Upper lobe of left lung (tissue), 6 donors: ENCODE data around the gene RSRP1. TPM values are rescaled to one million over a fixed set of nuclear protein-coding genes. Genes with fewer than 3 reads are reported as not detected.

Experiments used
- ATAC-seq, 2 donors: fragments of 200-7000 bp; cut with Tn5 transposase; one replicate each; pipeline ENCODE4 v1.9.1; 2022; ENCODE audit warnings: mild to moderate bottlenecking in 2 of 2, moderate library complexity in 2 of 2; ENCODE audit not compliant: low FRiP score in 2 of 2
- DNase-seq, 2 donors: peaks; one replicate each; pipeline ENCODE4 v3.0.0-alpha.2; 2019 to 2020
- H3K27ac ChIP-seq, 4 donors: fragments of 200-600 bp; sonication (generic); one replicate each; pipeline ENCODE4 v1.5.1; 2016 to 2019
- H3K27me3 ChIP-seq, 4 donors: fragments of 200-600 bp; sonication (generic); one replicate each; pipeline ENCODE4 v1.5.1; 2017 to 2019
- H3K36me3 ChIP-seq, 4 donors: fragments of 200-600 bp; sonication (generic); one replicate each; pipeline ENCODE4 v1.5.1; 2016 to 2019
- H3K4me1 ChIP-seq, 4 donors: fragments of 200-600 bp; sonication (generic); one replicate each; pipeline ENCODE4 v1.5.1; 2018 to 2019
- H3K4me3 ChIP-seq, 4 donors: fragments of 200-600 bp; sonication (generic); one replicate each; pipeline ENCODE4 v1.5.1; 2017 to 2019; ENCODE audit warnings: mild to moderate bottlenecking in 2 of 4, moderate library complexity in 1 of 4
- H3K9me3 ChIP-seq, 4 donors: fragments of 200-600 bp; sonication (generic); one replicate each; pipeline ENCODE4 v1.5.1; 2018 to 2019
- CTCF ChIP-seq, 6 experiments: fragments of 450-650 bp in 4 of 6; fragments of 200-600 bp in 2 of 6; sonication (generic) in 2 of 6; IDR thresholded peaks; one replicate each; pipeline ENCODE4 v1.5.1; 2016 to 2019; ENCODE audit warnings: antibody characterized with exemption in 6 of 6
- EP300 ChIP-seq, 4 donors: sonication (generic); formaldehyde crosslinking; IDR thresholded peaks; one replicate each; pipeline ENCODE4 v1.5.1; 2017; ENCODE audit warnings: antibody characterized with exemption in 4 of 4, control low read depth in 2 of 4
- POLR2A ChIP-seq, 4 donors: fragments of 450-650 bp; IDR thresholded peaks; one replicate each; pipeline ENCODE4 v1.5.1; 2016 to 2017; ENCODE audit warnings: antibody characterized with exemption in 4 of 4, mild to moderate bottlenecking in 2 of 4
- POLR2AphosphoS5 ChIP-seq, 2 donors: sonication (generic); formaldehyde crosslinking; IDR thresholded peaks; one replicate each; pipeline ENCODE4 v1.5.1; 2017; ENCODE audit warnings: antibody characterized with exemption in 2 of 2
- WGBS, 2 donors: methylation state at CpG; one replicate each; pipeline ENCODE4 v1.1.5; 2017 to 2018; 5-methylcytosine and 5-hydroxymethylcytosine counted together
- total RNA-seq, 6 donors: library from RNA; depleted of rRNA in 4 of 6; stranded (reverse); fragments of >200 nt in 4 of 6; gene quantifications; one replicate each; pipeline versions ENCODE4 v1.1.0 to v1.2.1, GENCODE V29; 2016 to 2021
- donor health status: DM: no; HTN: no; CAD: no; lungs with moderate emphysema.
- donor health status: DM: no; HTN: yes; CAD: no; lungs with severe emphysema.

The RSRP1 gene
- total RNA-seq, 6 donors from 2014 or later = 62.0 to 563 (median 161) TPM

GRCh38 chr1:25197235-25197975, 49.8 kb downstream of the RSRP1 start:
- ATAC-seq = no peak
- WGBS, 2 donors = 86 to 90% methylated on average over 15 to 20 of the region's 20 CpGs
- no peak for TF ChIP-seq POLR2AphosphoS5 (IDR thresholded peaks at IDR 0.05)
- Histone ChIP-seq H3K36me3 (no peaks in the 10 kb centered on the region), H3K4me1 (peaks cover 0 to 4% (median 0%) of the 10 kb centered on the region in 4 donors), H3K27me3 (no peaks in the 10 kb centered on the region), H3K9me3 (no peaks in the 10 kb centered on the region), H3K4me3 (no peak overlapping the region), H3K27ac (no peak overlapping the region)
- DNase-seq = no peak

DNA sequence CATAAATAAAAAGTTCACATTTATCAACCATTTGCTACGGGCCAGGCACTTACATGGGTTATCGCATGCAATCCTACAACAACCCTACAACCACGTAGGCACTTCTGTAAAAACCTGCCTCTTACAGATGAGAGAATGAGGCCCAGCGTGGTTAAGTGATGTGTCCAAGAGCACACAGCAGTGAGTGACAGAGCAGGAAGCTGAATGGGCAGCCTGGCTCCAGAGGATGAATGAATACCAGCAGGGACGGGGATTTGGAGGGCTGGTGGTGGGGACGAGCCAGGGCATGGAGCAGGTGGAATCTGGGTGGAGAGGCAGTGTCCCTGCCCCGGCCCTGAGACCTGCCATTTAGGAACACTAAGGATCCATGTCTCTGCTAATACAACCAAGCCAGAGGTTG, 50.4 kb downstream of the RSRP1 start:
- Histone ChIP-seq H3K4me1 (peaks cover 0 to 4% (median 0%) of the 10 kb centered on the region in 4 donors), H3K9me3 (no peaks in the 10 kb centered on the region), H3K27ac (no peak overlapping the region), H3K27me3 (no peaks in the 10 kb centered on the region), H3K36me3 (no peaks in the 10 kb centered on the region), H3K4me3 (no peak overlapping the region)
- no peak for ATAC-seq
- no peak for DNase-seq
- TF ChIP-seq POLR2AphosphoS5 (IDR thresholded peaks at IDR 0.05) (no peak), CTCF (IDR thresholded peaks at IDR 0.05) (no peak), EP300 (IDR thresholded peaks at IDR 0.05) (no peak), POLR2A (IDR thresholded peaks at IDR 0.05) (no peak)
- WGBS, 2 donors = 81 to 92% methylated on average over 6 to 7 of the region's 7 CpGs

DNA sequence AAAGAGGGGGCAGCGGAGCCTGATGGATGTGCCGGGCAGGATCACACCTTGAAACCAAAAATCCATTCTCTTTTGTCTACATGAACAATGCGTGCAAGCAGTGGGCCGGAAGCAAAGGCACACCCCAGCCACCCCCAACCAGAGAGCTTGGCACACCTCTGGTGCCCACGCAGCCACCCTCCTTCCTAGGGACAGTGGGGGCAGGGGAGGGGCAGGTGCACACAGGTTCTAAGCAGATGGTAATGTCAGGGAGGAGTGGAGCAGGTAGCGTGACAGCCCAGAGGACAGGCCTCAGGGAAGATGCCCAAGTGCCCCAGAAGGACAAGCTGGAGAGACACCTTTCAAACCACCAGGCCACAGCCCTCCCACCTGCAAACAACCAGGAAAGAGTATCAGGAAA, 51.4 kb downstream of the RSRP1 start:
- H3K4me3 ChIP-seq = no peak overlapping the region
- no peaks in the 10 kb centered on the region for H3K27me3 ChIP-seq
- H3K27ac ChIP-seq = no peak overlapping the region
- no peak for ATAC-seq
- TF ChIP-seq EP300 (IDR thresholded peaks at IDR 0.05) (no peak), CTCF (IDR thresholded peaks at IDR 0.05) (no peak), POLR2AphosphoS5 (IDR thresholded peaks at IDR 0.05) (no peak), POLR2A (IDR thresholded peaks at IDR 0.05) (no peak)
- WGBS, 2 donors = 82 to 83% methylated on average over 6 of the region's 6 CpGs
- no peaks in the 10 kb centered on the region for H3K36me3 ChIP-seq
- H3K9me3 ChIP-seq = no peaks in the 10 kb centered on the region
- DNase-seq = no peak
- H3K4me1 ChIP-seq = peaks cover 0 to 4% (median 0%) of the 10 kb centered on the region in 4 donors

DNA sequence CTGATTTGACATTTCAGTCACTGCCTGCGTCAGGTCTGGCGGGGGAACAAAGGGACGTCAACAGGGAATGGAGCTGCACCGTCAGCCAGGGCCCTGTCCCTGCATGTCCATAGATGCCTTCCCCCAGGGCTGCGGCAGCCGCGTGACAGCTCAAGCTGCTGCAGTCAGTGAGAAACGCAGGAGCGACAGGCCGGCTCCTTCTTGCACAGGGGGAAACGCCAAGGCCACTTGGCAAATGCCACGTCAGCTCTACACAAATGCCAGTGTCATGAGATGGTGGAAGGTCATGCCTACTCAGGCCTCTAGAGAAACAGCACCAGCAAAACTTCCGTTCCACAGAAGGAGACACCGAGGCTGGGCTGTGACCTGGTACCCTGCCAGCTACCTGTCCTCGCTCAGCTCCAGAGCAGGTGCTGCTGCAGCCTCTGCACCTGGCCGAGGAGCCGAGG, 52.7 kb downstream of the RSRP1 start:
- no peak overlapping the region for H3K4me3 ChIP-seq
- H3K27ac ChIP-seq = no peak overlapping the region
- DNase-seq (no peak), ATAC-seq (no peak)
- H3K36me3 ChIP-seq = no peaks in the 10 kb centered on the region
- no peaks in the 10 kb centered on the region for H3K9me3 ChIP-seq
- no peaks in the 10 kb centered on the region for H3K27me3 ChIP-seq
- H3K4me1 ChIP-seq = peaks cover 0 to 4% (median 0%) of the 10 kb centered on the region in 4 donors
- WGBS, 2 donors = 73 to 74% methylated on average over 7 to 16 of the region's 17 CpGs
- TF ChIP-seq POLR2A (IDR thresholded peaks at IDR 0.05) = no peak
- TF ChIP-seq POLR2AphosphoS5 (IDR thresholded peaks at IDR 0.05) = no peak
- no peak for TF ChIP-seq EP300 (IDR thresholded peaks at IDR 0.05)
- no peak for TF ChIP-seq CTCF (IDR thresholded peaks at IDR 0.05)

- no peak for ATAC-seq
- DNase-seq = no peak
- Histone ChIP-seq H3K36me3 (no peaks in the 10 kb centered on the region), H3K9me3 (no peaks in the 10 kb centered on the region), H3K27me3 (no peaks in the 10 kb centered on the region), H3K4me3 (no peak overlapping the region), H3K4me1 (peaks cover 0 to under 1% (median 0%) of the 10 kb centered on the region in 4 donors), H3K27ac (no peak overlapping the region)
- TF ChIP-seq CTCF (IDR thresholded peaks at IDR 0.05) (no peak), POLR2AphosphoS5 (IDR thresholded peaks at IDR 0.05) (no peak), EP300 (IDR thresholded peaks at IDR 0.05) (no peak), POLR2A (IDR thresholded peaks at IDR 0.05) (no peak)
- 71 to 83% methylated on average over 8 of the region's 8 CpGs for WGBS, 2 donors
Measured at GRCh38 chr1:25194054-25194453, 53.2 kb downstream of the RSRP1 start.
